IMR-90 (cell line): ENCODE measurements around the gene ABCA7. TPM values are rescaled to one million over a fixed set of nuclear protein-coding genes. Genes with fewer than 3 reads are reported as not detected.

ENCODE experiments used
- ATAC-seq: fragments of 200-7000 bp; cut with Tn5 transposase; 2 replicates; pipeline ENCODE4 v1.9.1; 2020; ENCODE audit warnings: low read depth, mild to moderate bottlenecking, moderate library complexity
- BruUV-seq: library from RNA; stranded (reverse); fragments of 400-500 nt; replicated peaks from 2 replicates; lab custom pipeline; 2021; lab: Mats Ljungman, UMichigan
- CTCF ChIA-PET: fragments of 300-600 bp; formaldehyde crosslinking; extraction: SDS; loops from one replicate; lab custom pipeline; 2021; ENCODE audit warnings: antibody characterized with exemption; lab: Yijun Ruan, JAX
- POLR2A ChIA-PET: fragments of 300-600 bp; sonication (Branson Sonifier 250); formaldehyde crosslinking; loops from one replicate; lab custom pipeline; 2022; ENCODE audit warnings: antibody characterized with exemption; ENCODE audit not compliant: unreplicated experiment; lab: Charles Lee
- DNase-seq: peaks from one replicate; pipeline ENCODE4 v3.0.0; 2013
- H2AFZ ChIP-seq: replicated peaks from 2 replicates; pipeline ENCODE3; 2013; ENCODE audit warnings: low read length, mild to moderate bottlenecking; ENCODE audit not compliant: poor library complexity
- H2AK5ac ChIP-seq: 2 replicates; pipeline ENCODE4 v1.6.1; 2013; ENCODE audit warnings: low read depth, low read length, inconsistent platforms
- H2AK9ac ChIP-seq: replicated peaks from 2 replicates; pipeline ENCODE3; 2013; ENCODE audit warnings: mild to moderate bottlenecking, low read depth, low read length, moderate library complexity; ENCODE audit not compliant: poor library complexity
- H2BK120ac ChIP-seq: 2 replicates; pipeline ENCODE4 v1.6.1; 2013; ENCODE audit warnings: low read depth, low read length, inconsistent platforms
- H2BK15ac ChIP-seq: 3 replicates; pipeline ENCODE4 v1.6.1; 2013; ENCODE audit warnings: low read depth, low read length, inconsistent platforms
- H2BK20ac ChIP-seq: 2 replicates; pipeline ENCODE4 v1.6.1; 2013; ENCODE audit warnings: low read depth, mild to moderate bottlenecking, inconsistent platforms, low read length, moderate library complexity
- H2BK5ac ChIP-seq: 2 replicates; pipeline ENCODE4 v1.6.1; 2013; ENCODE audit warnings: mild to moderate bottlenecking, low read depth, low read length, inconsistent platforms; ENCODE audit not compliant: poor library complexity, severe bottlenecking
- H3K14ac ChIP-seq: replicated peaks from 2 replicates; pipeline ENCODE4 v1.6.1; 2013; ENCODE audit warnings: low read depth, low read length, inconsistent platforms
- H3K18ac ChIP-seq: 2 replicates; pipeline ENCODE4 v1.6.1; 2013; ENCODE audit warnings: low read depth, low read length, control low read depth
- H3K23ac ChIP-seq: 2 replicates; pipeline ENCODE4 v1.6.1; 2013; ENCODE audit warnings: low read depth, low read length, inconsistent platforms
- H3K27ac ChIP-seq: 2 replicates; pipeline ENCODE4 v1.5.1; 2013; ENCODE audit warnings: mild to moderate bottlenecking, control low read depth, low read length; ENCODE audit not compliant: insufficient read depth
- H3K27me3 ChIP-seq: 2 replicates; pipeline ENCODE4 v1.6.1; 2013; ENCODE audit warnings: low read length; ENCODE audit not compliant: control insufficient read depth, insufficient read depth
- H3K36me3 ChIP-seq: 2 replicates; pipeline ENCODE4 v1.6.1; 2013; ENCODE audit warnings: low read length, mixed read lengths; ENCODE audit not compliant: control insufficient read depth, insufficient read depth
- H3K4ac ChIP-seq: 2 replicates; pipeline ENCODE4 v1.6.1; 2013; ENCODE audit warnings: low read depth, low read length, inconsistent platforms
- H3K4me1 ChIP-seq: 2 replicates; pipeline ENCODE4 v1.6.1; 2013; ENCODE audit warnings: low read length, mixed read lengths; ENCODE audit not compliant: control insufficient read depth, insufficient read depth
- H3K4me2 ChIP-seq: 2 replicates; pipeline ENCODE4 v1.6.1; 2013; ENCODE audit warnings: low read depth, mild to moderate bottlenecking, control low read depth, low read length, moderate library complexity
- H3K4me3 ChIP-seq: 2 replicates; pipeline ENCODE4 v1.5.1; 2013; ENCODE audit warnings: low read depth, mild to moderate bottlenecking, control low read depth, low read length, moderate library complexity; ENCODE audit not compliant: insufficient read depth
- H3K56ac ChIP-seq: 2 replicates; pipeline ENCODE4 v1.6.1; 2013; ENCODE audit warnings: low read length, inconsistent platforms; ENCODE audit not compliant: insufficient read depth; ENCODE audit errors: extremely low read depth
- H3K79me1 ChIP-seq, 2 experiments: 2 replicates each; pipeline ENCODE4 v1.6.1; 2013; ENCODE audit warnings: low read length in 2 of 2, inconsistent platforms in 1 of 2, low read depth in 1 of 2
- H3K9ac ChIP-seq: 2 replicates; pipeline ENCODE4 v1.6.1; 2013; ENCODE audit warnings: low read depth, low read length, control low read depth
- H3K9me1 ChIP-seq: 2 replicates; pipeline ENCODE4 v1.6.1; 2013; ENCODE audit warnings: low read length, inconsistent platforms; ENCODE audit not compliant: insufficient read depth
- H3K9me3 ChIP-seq: 2 replicates; pipeline ENCODE4 v1.6.1; 2013; ENCODE audit warnings: low read length; ENCODE audit not compliant: control insufficient read depth, insufficient read depth
- H4K20me1 ChIP-seq: 2 replicates; pipeline ENCODE4 v1.6.1; 2013; ENCODE audit warnings: low read length, inconsistent platforms; ENCODE audit not compliant: insufficient read depth
- H4K5ac ChIP-seq: 2 replicates; pipeline ENCODE4 v1.6.1; 2013; ENCODE audit warnings: mild to moderate bottlenecking, low read depth, low read length, control low read depth
- H4K8ac ChIP-seq, 2 experiments: 2 replicates each; pipeline ENCODE4 v1.6.1; 2013; ENCODE audit warnings: low read depth in 2 of 2, low read length in 2 of 2, control low read depth in 1 of 2, inconsistent platforms in 1 of 2
- H4K91ac ChIP-seq: 2 replicates; pipeline ENCODE4 v1.6.1; 2013; ENCODE audit warnings: low read depth, low read length, inconsistent platforms; ENCODE audit not compliant: insufficient read depth
- CHD1 ChIP-seq: IDR thresholded peaks from 2 replicates; pipeline ENCODE4 v1.6.1; 2012; ENCODE audit warnings: low read depth, low read length, improper control_type of control experiment
- NFE2L2 ChIP-seq: fragments of 150-350 bp; IDR thresholded peaks from 2 replicates; pipeline ENCODE4 v1.6.1; 2016; ENCODE audit warnings: low read depth, mild to moderate bottlenecking, low read length
- SMC3 ChIP-seq: fragments of 150-350 bp; IDR thresholded peaks from 2 replicates; pipeline ENCODE4 v1.6.1; 2016; ENCODE audit warnings: low read depth, mild to moderate bottlenecking, antibody characterized with exemption, low read length, moderate library complexity
- WGBS, 2 experiments: methylation state at CpG; one replicate each; pipeline versions ENCODE4 v1.1.5 to v1.1.7; 2013; ENCODE audit warnings: missing lambda C conversion rate in 2 of 2; ENCODE audit not compliant: insufficient read length in 1 of 2; ENCODE audit errors: extremely low coverage in 2 of 2; 5-methylcytosine and 5-hydroxymethylcytosine counted together
- dilution Hi-C: fragments of 300-500 bp; cut with HindIII; formaldehyde crosslinking; loops from one replicate; pipeline ENCODE4 v1.14.3; 2018; ENCODE audit warnings: low sequenced_read_pairs; ENCODE audit not compliant: unreplicated experiment
- in situ Hi-C: fragments of 300-500 bp; cut with MboI; formaldehyde crosslinking; loops from 3 replicates; pipeline ENCODE4 v1.14.3; 2019; ENCODE audit warnings: low sequenced_read_pairs, inconsistent platforms, mixed read lengths
- intact Hi-C: fragments of 100-400 bp; cut with micrococcal nuclease; formaldehyde crosslinking; loops from 2 replicates; pipeline ENCODE4 v1.10.0; 2022
- polyA plus RNA-seq, 3 experiments: library from polyadenylated mRNA; depleted of rRNA; stranded (reverse); fragments of >200 nt; gene quantifications; 2 replicates each; pipeline ENCODE4 v1.2.3, GENCODE V29; 2012; ENCODE audit warnings: low replicate concordance in 1 of 3
- total RNA-seq: library from RNA; depleted of rRNA; stranded (reverse); fragments of >200 nt; gene quantifications from 2 replicates; pipeline ENCODE4 v1.2.3, GENCODE V29; 2012

ABCA7 gene
- total and polyA plus RNA-seq, 2 of the 4 experiments (the other 2 are of a cell fraction): 0.36 to 3.3 TPM

- 98% methylated on average over 5 of the region's 25 CpGs; no CpG with 5 or more reads in 1 of the 2 experiments for WGBS, 2 experiments
- H2AK9ac ChIP-seq: no peak overlapping the region
- H3K4me3 ChIP-seq: no peak overlapping the region
- no peak for TF ChIP-seq SMC3
- TF ChIP-seq CHD1: no peak
- TF ChIP-seq NFE2L2: no peak
- H3K56ac ChIP-seq: no peak overlapping the region
- no peak overlapping the region for H4K8ac ChIP-seq
- no peak for ATAC-seq
- no peaks in the 10 kb centered on the region for H3K27me3 ChIP-seq
- no peak overlapping the region for H2BK15ac ChIP-seq
- CTCF ChIA-PET: no interaction called here
- H2BK5ac ChIP-seq: no peak overlapping the region
- DNase-seq: no peak
- in situ Hi-C loops (loop anchor here (5.0 kb wide), 1 partner anchor 95 kb away; no protein-coding TSS in a partner anchor), intact Hi-C loops (no loop called here), dilution Hi-C loops (no loop called here)
- no peak overlapping the region for H3K14ac ChIP-seq
- no peak overlapping the region for H2BK120ac ChIP-seq
- peaks cover 6% of the 10 kb centered on the region for H3K4me1 ChIP-seq
- H2BK20ac ChIP-seq: no peak overlapping the region
- peaks cover 65% of the 10 kb centered on the region for H3K36me3 ChIP-seq
- no peak overlapping the region for H4K91ac ChIP-seq
- no peak overlapping the region for H3K27ac ChIP-seq
- H4K5ac ChIP-seq: no peak overlapping the region
- POLR2A ChIA-PET: no interaction called here
- H3K4me2 ChIP-seq: no peak overlapping the region
- H3K4ac ChIP-seq: no peak overlapping the region
- H3K79me1 ChIP-seq: peaks cover 0 to 30% of the 10 kb centered on the region in 2 experiments; a peak in 3 of 4 replicates
- peaks cover 46% of the 10 kb centered on the region for H4K20me1 ChIP-seq
- no peak overlapping the region for H3K9ac ChIP-seq
- 0 out of 2 replicates have a peak, but pooled peaks cover 2% of the 10 kb centered on the region for H3K9me1 ChIP-seq
- H3K9me3 ChIP-seq: no peaks in the 10 kb centered on the region
- H2AFZ ChIP-seq: no peak overlapping the region
- no peak overlapping the region for H2AK5ac ChIP-seq
- no peak overlapping the region for H3K18ac ChIP-seq
- no peak overlapping the region for H3K23ac ChIP-seq
- no TSS peak for BruUV-seq
These were observed 67.9 kb downstream of the ABCA7 start for GRCh38 chr19:1107661-1108261.
